CD4-positive, alpha-beta T cell (primary cell): ENCODE results near the gene FSTL3. TPM values are rescaled to one million over a fixed set of nuclear protein-coding genes. Genes with fewer than 3 reads are reported as not detected.

Experiments
- ATAC-seq: fragments of 200-7000 bp; cut with Tn5 transposase; one replicate; pipeline ENCODE4 v1.10.0; 2022; ENCODE audit warnings: mild to moderate bottlenecking; ENCODE audit not compliant: poor library complexity
- CTCF ChIA-PET: fragments of 350-600 bp; sonication (Branson Sonifier 250); formaldehyde crosslinking; loops from one replicate; lab custom pipeline; 2021; ENCODE audit warnings: antibody characterized with exemption, inconsistent platforms; lab: Charles Lee
- POLR2A ChIA-PET: fragments of 350-600 bp; sonication (Branson Sonifier 250); formaldehyde crosslinking; loops from one replicate; lab custom pipeline; 2021; ENCODE audit warnings: antibody characterized with exemption, inconsistent platforms; lab: Charles Lee
- DNase-seq, 14 experiments: peaks; one replicate each; pipeline ENCODE4 v3.0.0-alpha.2; 2013 to 2020; ENCODE audit warnings: mixed read lengths in 2 of 14
- H3K27ac ChIP-seq, 2 donors: one replicate each; pipeline versions ENCODE4 v1.5.1 to v1.7.0; 2013; ENCODE audit warnings: low read length in 2 of 2, low read depth in 1 of 2, mild to moderate bottlenecking in 1 of 2
- H3K27me3 ChIP-seq, 2 experiments: 1 replicate in 1 of 2; 2 replicates in 1 of 2; pipeline versions ENCODE4 v1.6.1 to v1.7.0; 2013; ENCODE audit warnings: low read length in 2 of 2, control low read depth in 1 of 2, mild to moderate bottlenecking in 1 of 2, moderate library complexity in 1 of 2; ENCODE audit not compliant: insufficient read depth in 2 of 2, control insufficient read depth in 1 of 2
- H3K36me3 ChIP-seq: one replicate; pipeline ENCODE4 v1.6.1; 2013; ENCODE audit warnings: low read length, control low read depth; ENCODE audit not compliant: insufficient read depth
- H3K4me1 ChIP-seq: one replicate; pipeline ENCODE4 v1.6.1; 2013; ENCODE audit warnings: low read length, control low read depth; ENCODE audit not compliant: insufficient read depth
- H3K4me3 ChIP-seq: one replicate; pipeline ENCODE4 v1.5.1; 2013; ENCODE audit warnings: mild to moderate bottlenecking, low read length, moderate library complexity
- H3K9me3 ChIP-seq, 2 experiments: 1 replicate in 1 of 2; 2 replicates in 1 of 2; pipeline versions ENCODE4 v1.6.1 to v1.7.0; 2013; ENCODE audit warnings: low read length in 2 of 2, mild to moderate bottlenecking in 2 of 2, control low read depth in 1 of 2, moderate library complexity in 1 of 2; ENCODE audit not compliant: control insufficient read depth in 1 of 2, insufficient read depth in 1 of 2
- H3K27ac Mint-ChIP-seq: one replicate; pipeline ENCODE4 v1.8.0; 2020; ENCODE audit warnings: mixed read lengths
- H3K27me3 Mint-ChIP-seq: one replicate; pipeline ENCODE4 v1.8.0; 2021; ENCODE audit warnings: mixed read lengths
- H3K36me3 Mint-ChIP-seq: one replicate; pipeline ENCODE4 v1.8.0; 2021; ENCODE audit warnings: low read depth, mixed read lengths
- H3K4me1 Mint-ChIP-seq: one replicate; pipeline ENCODE4 v1.8.0; 2021; ENCODE audit warnings: low read depth, mixed read lengths
- H3K4me3 Mint-ChIP-seq: one replicate; pipeline ENCODE4 v1.8.0; 2020; ENCODE audit warnings: mild to moderate bottlenecking, mixed read lengths
- H3K9me3 Mint-ChIP-seq: one replicate; pipeline ENCODE4 v1.8.0; 2020; ENCODE audit warnings: mixed read lengths
- intact Hi-C, 2 experiments: fragments of 100-400 bp; cut with DNase I in 1 of 2; cut with micrococcal nuclease in 1 of 2; formaldehyde crosslinking; loops; one replicate each; pipeline versions ENCODE4 v1.15.1 to v1.9.0; 2023 to 2025; cut with DNase I, micrococcal nuclease
- total RNA-seq, 174 experiments: library from RNA in 2 of 174; stranded (reverse) in 2 of 174; gene quantifications; one replicate each; pipeline ENCODE4 v1.2.3 and lab custom pipeline; 2021 to 2026
- TF ChIP-seq, protein P1 (sequence below): fragments of 200-600 bp; IDR thresholded peaks from one replicate; pipeline ENCODE4 v1.8.0; 2022; ENCODE audit warnings: antibody characterized with exemption, mild to moderate bottlenecking

Gene FSTL3
- total RNA-seq, 2 experiments from 2014 or later: 2.2 to 3.4 TPM

DNA sequence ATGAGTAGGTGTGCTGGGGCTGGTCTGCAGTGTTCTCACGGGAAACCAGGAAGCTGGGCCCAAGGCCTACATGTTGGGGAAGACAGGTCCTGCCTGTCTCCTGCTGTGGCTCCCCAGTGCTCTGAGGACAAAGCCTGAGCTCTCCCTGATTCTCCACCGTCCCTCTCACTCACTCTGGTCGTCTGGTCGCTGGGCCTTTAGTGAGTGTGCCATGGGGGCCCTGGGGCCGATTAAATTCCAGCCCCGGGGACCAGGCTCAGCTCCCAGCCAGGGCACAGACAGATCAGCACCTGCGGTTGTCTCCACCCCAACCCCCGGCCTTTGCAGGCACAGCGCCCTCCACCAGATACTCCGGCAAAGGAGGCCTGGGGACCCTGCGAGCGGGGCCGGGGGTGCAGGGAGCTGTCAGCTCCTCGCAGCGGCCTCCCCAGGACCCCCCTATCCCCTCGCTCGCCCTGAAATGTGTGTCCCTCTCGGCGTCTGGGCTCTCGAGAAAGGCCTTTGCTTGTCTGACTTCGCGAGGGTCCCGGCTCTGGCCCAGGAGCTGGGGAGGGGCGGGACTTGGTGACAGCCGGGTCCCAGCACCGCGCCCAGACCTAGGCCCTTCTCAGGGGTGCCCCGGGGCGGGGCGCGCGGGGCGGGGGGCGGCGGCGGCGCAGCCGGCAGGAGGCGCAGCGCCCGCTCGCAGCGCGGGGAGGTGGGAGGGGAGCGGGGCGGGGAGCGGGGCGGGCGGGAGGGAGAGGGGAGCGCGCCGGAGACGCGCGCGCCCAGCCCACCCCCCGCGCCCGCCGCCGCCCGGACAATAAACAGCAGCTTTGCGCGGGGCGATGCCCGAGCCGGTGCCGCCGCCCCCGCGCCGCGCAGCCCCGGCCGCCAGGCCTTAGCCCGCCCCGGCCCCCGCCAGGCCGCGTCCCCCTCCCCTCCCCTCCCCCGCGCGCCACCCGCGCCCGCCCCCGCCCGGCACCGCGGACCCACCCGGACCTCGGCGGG, 32.3 kb downstream of the FSTL3 start, which contains the start of gene PALM:
Gene PALM, plus strand, starts transcription at position 782 of the 990 bp plus-strand sequence. CDS start 212 bp downstream, outside the sequence.
- DNase-seq: peak in 3 of 14 experiments; percentile 4 to 43 (median 17)

DNA sequence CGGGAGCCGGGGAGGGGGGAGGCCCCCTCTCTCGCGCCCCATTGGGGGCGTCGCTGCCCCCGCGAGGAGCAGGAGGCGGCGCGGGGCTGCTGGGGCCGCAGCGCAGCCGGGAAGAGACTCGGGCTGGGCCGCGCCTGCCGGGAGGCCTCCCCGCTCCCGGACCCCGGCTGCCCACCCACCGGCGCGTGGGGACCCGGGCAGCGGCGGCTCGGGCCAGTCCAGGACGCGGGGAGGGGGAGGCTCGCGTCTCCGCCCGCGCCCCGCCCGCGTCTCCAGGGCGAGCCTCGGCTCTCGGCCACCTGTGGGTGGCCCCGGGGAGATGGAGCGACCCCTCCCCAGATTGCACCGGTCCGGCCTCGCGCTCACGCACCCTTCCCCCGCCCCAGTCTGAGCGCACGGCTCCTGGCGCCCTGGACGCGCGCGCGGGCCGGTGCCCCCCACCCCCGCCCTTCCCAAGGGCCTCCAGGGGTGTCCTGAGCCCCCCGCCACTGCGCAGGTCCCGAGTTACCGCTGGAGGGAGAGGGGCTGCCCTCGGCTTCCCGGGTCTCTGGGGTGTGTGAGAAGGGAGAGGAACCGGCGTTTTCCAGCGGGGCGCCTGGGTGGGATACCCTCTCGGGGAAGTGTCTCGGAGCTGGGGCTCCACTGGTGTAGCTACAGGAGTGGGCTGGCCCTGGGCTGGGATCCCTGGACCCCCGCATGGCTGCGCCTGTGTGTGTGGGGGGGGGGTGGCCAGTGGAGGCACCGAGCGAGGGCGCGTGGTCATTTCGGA, 33.2 kb downstream of the FSTL3 start:
- Mint-ChIP-seq H3K9me3 (no peaks in the 10 kb centered on the region), H3K27me3 (peaks cover 35% of the 10 kb centered on the region), H3K36me3 (no peaks in the 10 kb centered on the region), H3K4me3 (no peak overlapping the region), H3K27ac (no peak overlapping the region), H3K4me1 (no peaks in the 10 kb centered on the region)
- Histone ChIP-seq H3K27me3 (peaks cover 25 to 37% of the 10 kb centered on the region in 2 experiments), H3K4me3 (no peak overlapping the region), H3K4me1 (peaks cover 8% of the 10 kb centered on the region), H3K9me3 (peaks cover 0 to 13% of the 10 kb centered on the region in 2 experiments), H3K36me3 (no peaks in the 10 kb centered on the region), H3K27ac (no peak overlapping the region)
- DNase-seq (no peak), ATAC-seq (no peak)
- intact Hi-C loops: no loop called here
- TF ChIP-seq, protein P1, sequence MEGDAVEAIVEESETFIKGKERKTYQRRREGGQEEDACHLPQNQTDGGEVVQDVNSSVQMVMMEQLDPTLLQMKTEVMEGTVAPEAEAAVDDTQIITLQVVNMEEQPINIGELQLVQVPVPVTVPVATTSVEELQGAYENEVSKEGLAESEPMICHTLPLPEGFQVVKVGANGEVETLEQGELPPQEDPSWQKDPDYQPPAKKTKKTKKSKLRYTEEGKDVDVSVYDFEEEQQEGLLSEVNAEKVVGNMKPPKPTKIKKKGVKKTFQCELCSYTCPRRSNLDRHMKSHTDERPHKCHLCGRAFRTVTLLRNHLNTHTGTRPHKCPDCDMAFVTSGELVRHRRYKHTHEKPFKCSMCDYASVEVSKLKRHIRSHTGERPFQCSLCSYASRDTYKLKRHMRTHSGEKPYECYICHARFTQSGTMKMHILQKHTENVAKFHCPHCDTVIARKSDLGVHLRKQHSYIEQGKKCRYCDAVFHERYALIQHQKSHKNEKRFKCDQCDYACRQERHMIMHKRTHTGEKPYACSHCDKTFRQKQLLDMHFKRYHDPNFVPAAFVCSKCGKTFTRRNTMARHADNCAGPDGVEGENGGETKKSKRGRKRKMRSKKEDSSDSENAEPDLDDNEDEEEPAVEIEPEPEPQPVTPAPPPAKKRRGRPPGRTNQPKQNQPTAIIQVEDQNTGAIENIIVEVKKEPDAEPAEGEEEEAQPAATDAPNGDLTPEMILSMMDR: no peak
- POLR2A ChIA-PET: no interaction called here
- CTCF ChIA-PET: no interaction called here

More for the DNA sequence above, 32.3 kb downstream of the FSTL3 start, which contains the start of gene PALM:
- H3K27me3 Mint-ChIP-seq: peaks cover 38% of the 10 kb centered on the region
- H3K36me3 Mint-ChIP-seq: no peaks in the 10 kb centered on the region
- no peak within 1 kb of the TSS for H3K4me3 Mint-ChIP-seq
- intact Hi-C loops: no loop called here
- ChIA-PET POLR2A (no interaction called here), CTCF (interaction anchor here (1.5 kb wide), 1 partner anchor 124 kb away, joined by 4 read pairs; no protein-coding TSS in a partner anchor)
- H3K4me3 ChIP-seq: no peak within 1 kb of the TSS
- peaks cover 0 to 17% of the 10 kb centered on the region in 2 experiments for H3K9me3 ChIP-seq
- no peak within 1 kb of the TSS for H3K27ac ChIP-seq
- H3K9me3 Mint-ChIP-seq: no peaks in the 10 kb centered on the region
- TF ChIP-seq, protein P1: no peak
- H3K27me3 ChIP-seq: peaks cover 25 to 39% of the 10 kb centered on the region in 2 experiments
- no peak for ATAC-seq
- H3K36me3 ChIP-seq: no peaks in the 10 kb centered on the region
- H3K4me1 ChIP-seq: peaks cover 16% of the 10 kb centered on the region
- peaks cover 3% of the 10 kb centered on the region for H3K4me1 Mint-ChIP-seq
- H3K27ac Mint-ChIP-seq: no peak within 1 kb of the TSS

DNA sequence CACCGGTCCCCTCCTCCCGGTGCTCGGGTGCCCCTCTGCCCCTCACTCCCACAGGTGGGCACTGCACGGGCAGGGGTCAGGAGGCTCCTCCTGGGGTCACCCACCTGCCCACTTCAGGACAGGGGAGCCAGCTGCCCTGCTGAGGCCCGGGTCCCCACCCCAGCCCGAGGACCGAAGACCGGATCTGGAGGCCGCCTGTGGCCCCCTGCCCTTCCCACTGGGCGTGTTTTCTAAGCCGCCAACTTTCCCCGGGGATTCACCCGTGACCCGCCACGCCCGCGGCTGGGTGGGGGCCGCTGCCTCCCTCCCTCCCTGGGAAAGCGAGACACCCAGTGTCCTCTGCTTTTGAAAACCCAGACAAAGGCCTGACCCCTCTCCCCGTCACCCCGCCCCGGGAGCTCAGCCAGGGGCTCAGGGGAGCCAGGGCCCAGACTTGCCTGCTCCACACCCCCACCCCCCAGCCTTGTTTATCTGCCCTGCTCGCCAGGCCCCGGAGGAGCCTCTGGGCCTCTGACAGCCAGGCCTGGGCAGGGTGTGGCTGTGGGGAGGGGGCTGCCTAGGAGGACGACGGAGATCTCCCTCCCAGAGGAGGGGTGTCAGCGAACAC, 33.9 kb downstream of the FSTL3 start:
- TF ChIP-seq, protein P1: no peak
- DNase-seq: no peak
- Mint-ChIP-seq H3K27me3 (peaks cover 35% of the 10 kb centered on the region), H3K36me3 (no peaks in the 10 kb centered on the region), H3K4me1 (no peaks in the 10 kb centered on the region), H3K27ac (no peak overlapping the region), H3K4me3 (no peak overlapping the region), H3K9me3 (no peaks in the 10 kb centered on the region)
- ATAC-seq: no peak
- CTCF ChIA-PET: no interaction called here
- POLR2A ChIA-PET: no interaction called here
- Histone ChIP-seq H3K27ac (no peak overlapping the region), H3K36me3 (no peaks in the 10 kb centered on the region), H3K9me3 (peaks cover 0 to 16% of the 10 kb centered on the region in 2 experiments), H3K4me1 (peaks cover 2% of the 10 kb centered on the region), H3K27me3 (peaks cover 25 to 33% of the 10 kb centered on the region in 2 experiments), H3K4me3 (no peak overlapping the region)
- intact Hi-C loops: no loop called here
